ENCODE data around the gene TACR2.

Gene TACR2

DNA sequence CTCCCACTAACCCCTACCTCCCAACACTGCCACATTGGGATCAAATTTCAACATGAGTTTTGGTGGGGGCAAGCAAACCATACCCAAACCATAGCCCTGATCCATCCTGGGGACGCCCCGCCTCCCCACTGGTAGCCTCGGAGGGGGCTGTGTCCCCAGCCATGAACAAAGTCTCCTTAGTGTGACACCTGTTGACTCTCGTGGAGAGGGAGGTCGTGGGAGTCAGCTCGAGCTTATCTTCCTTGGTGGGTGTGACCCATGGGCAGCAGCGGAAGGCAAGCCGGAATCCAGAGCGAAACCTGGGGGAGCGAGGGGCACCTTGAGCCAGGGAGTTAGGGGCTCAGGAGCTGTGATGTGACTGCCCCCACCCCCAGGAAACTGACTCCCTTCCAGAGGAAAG lies 11.9 kb downstream of the TACR2 start:
- no peak overlapping the region for H2AK5ac ChIP-seq (ENCODE audit: low read depth, low read length)
- no peak overlapping the region for H2AFZ ChIP-seq (ENCODE audit: low read length)
- H3K27me3 ChIP-seq (ENCODE audit: control insufficient read depth in 3 of 3, insufficient read depth in 3 of 3, low read depth in 1 of 3, low read length in 3 of 3) = no peaks in the 10 kb centered on the region
- H3K4me1 ChIP-seq (ENCODE audit: control insufficient read depth in 2 of 2, insufficient read depth in 1 of 2, low read depth in 1 of 2, low read length in 2 of 2) = peaks cover 8 to 9% of the 10 kb centered on the region in 2 donors
- no peaks in the 10 kb centered on the region for H3K79me1 ChIP-seq (ENCODE audit: low read depth, low read length)
- H2BK12ac ChIP-seq (ENCODE audit: low read length) = no peak overlapping the region
- H3K18ac ChIP-seq (ENCODE audit: low read length) = no peak overlapping the region
- H2BK15ac ChIP-seq (ENCODE audit: low read length) = no peak overlapping the region
- H3K36me3 ChIP-seq (replicated peaks in 1 of 2; ENCODE audit: control insufficient read depth in 2 of 2, insufficient read depth in 2 of 2, low read length in 2 of 2) = peaks cover 2 to 17% of the 10 kb centered on the region in 2 donors
- no peaks in the 10 kb centered on the region for H3K9me3 ChIP-seq (replicated peaks in 1 of 2; ENCODE audit: control insufficient read depth in 2 of 2, insufficient read depth in 1 of 2, low read depth in 1 of 2, low read length in 2 of 2)
- H3K23ac ChIP-seq (ENCODE audit: low read depth, low read length, poor library complexity) = peak overlapping the region; percentile 6
- H3K4me3 ChIP-seq (ENCODE audit: low read length in 2 of 2) = no peak overlapping the region
- no peak overlapping the region for H4K8ac ChIP-seq (ENCODE audit: low read depth, low read length)
- H3K9ac ChIP-seq (ENCODE audit: low read depth, low read length, poor library complexity) = no peak overlapping the region
- H3K14ac ChIP-seq (ENCODE audit: low read length) = no peak overlapping the region
- no peak overlapping the region for H2BK120ac ChIP-seq (ENCODE audit: low read depth, low read length)
- WGBS, 2 donors (ENCODE audit: extremely low coverage in 2 of 2, insufficient read length in 2 of 2, insufficient replicate concordance in 1 of 2) = no CpG with 5 or more reads among the region's 10 CpGs
- DNase-seq (ENCODE audit: low spot score) = no peak
- no peak overlapping the region for H3K27ac ChIP-seq (replicated peaks; ENCODE audit: low read length)
- H4K91ac ChIP-seq (ENCODE audit: low read depth, low read length, poor library complexity) = no peak overlapping the region
- H3K4me2 ChIP-seq (ENCODE audit: insufficient read depth, low read length, poor library complexity, severe bottlenecking) = no peak overlapping the region
- H2BK5ac ChIP-seq (ENCODE audit: low read length) = no peak overlapping the region
- H3K4ac ChIP-seq (ENCODE audit: low read length) = no peak overlapping the region

DNA sequence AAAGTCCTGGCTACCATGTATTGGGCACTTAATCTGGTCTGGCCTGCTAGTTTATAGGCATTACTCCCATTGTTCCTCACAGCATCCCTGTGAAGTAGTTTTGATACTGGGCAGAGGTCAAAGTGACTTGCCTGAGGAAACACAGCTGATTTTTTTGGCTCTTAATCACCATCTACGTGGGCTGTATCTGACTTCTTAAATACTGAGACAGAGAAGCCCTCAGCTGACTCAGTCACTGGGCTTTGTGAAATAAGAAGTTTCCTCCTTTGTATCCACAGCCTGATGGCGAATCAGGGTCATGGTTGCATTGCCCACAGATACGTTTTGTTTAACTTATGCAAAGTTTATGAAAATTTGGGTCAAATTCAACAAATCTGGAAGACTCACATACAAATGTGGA lies 13.2 kb downstream of the TACR2 start:
- no peak overlapping the region for H4K8ac ChIP-seq (ENCODE audit: low read depth, low read length)
- no peak overlapping the region for H2BK120ac ChIP-seq (ENCODE audit: low read depth, low read length)
- H2BK5ac ChIP-seq (ENCODE audit: low read length) = no peak overlapping the region
- no peak overlapping the region for H3K23ac ChIP-seq (ENCODE audit: low read depth, low read length, poor library complexity)
- no peak overlapping the region for H3K18ac ChIP-seq (ENCODE audit: low read length)
- H3K9me3 ChIP-seq (replicated peaks in 1 of 2; ENCODE audit: control insufficient read depth in 2 of 2, insufficient read depth in 1 of 2, low read depth in 1 of 2, low read length in 2 of 2) = no peaks in the 10 kb centered on the region
- H3K4me2 ChIP-seq (ENCODE audit: insufficient read depth, low read length, poor library complexity, severe bottlenecking) = no peak overlapping the region
- no peak overlapping the region for H3K4ac ChIP-seq (ENCODE audit: low read length)
- H3K36me3 ChIP-seq (replicated peaks in 1 of 2; ENCODE audit: control insufficient read depth in 2 of 2, insufficient read depth in 2 of 2, low read length in 2 of 2) = peaks cover 2 to 17% of the 10 kb centered on the region in 2 donors
- no peak overlapping the region for H2BK12ac ChIP-seq (ENCODE audit: low read length)
- WGBS, 2 donors (ENCODE audit: extremely low coverage in 2 of 2, insufficient read length in 2 of 2, insufficient replicate concordance in 1 of 2) = no CpG with 5 or more reads among the region's 3 CpGs
- no peak overlapping the region for H3K14ac ChIP-seq (ENCODE audit: low read length)
- no peak overlapping the region for H2AFZ ChIP-seq (ENCODE audit: low read length)
- no peak overlapping the region for H2BK15ac ChIP-seq (ENCODE audit: low read length)
- H3K27ac ChIP-seq (replicated peaks; ENCODE audit: low read length) = no peak overlapping the region
- H3K79me1 ChIP-seq (ENCODE audit: low read depth, low read length) = peaks cover under 1% of the 10 kb centered on the region
- no peak for DNase-seq (ENCODE audit: low spot score)
- no peaks in the 10 kb centered on the region for H3K27me3 ChIP-seq (ENCODE audit: control insufficient read depth in 3 of 3, insufficient read depth in 3 of 3, low read depth in 1 of 3, low read length in 3 of 3)
- peaks cover 8 to 9% of the 10 kb centered on the region in 2 donors for H3K4me1 ChIP-seq (ENCODE audit: control insufficient read depth in 2 of 2, insufficient read depth in 1 of 2, low read depth in 1 of 2, low read length in 2 of 2)
- no peak overlapping the region for H3K9ac ChIP-seq (ENCODE audit: low read depth, low read length, poor library complexity)
- H4K91ac ChIP-seq (ENCODE audit: low read depth, low read length, poor library complexity) = no peak overlapping the region
- H3K4me3 ChIP-seq (ENCODE audit: low read length in 2 of 2) = no peak overlapping the region
- no peak overlapping the region for H2AK5ac ChIP-seq (ENCODE audit: low read depth, low read length)

DNA sequence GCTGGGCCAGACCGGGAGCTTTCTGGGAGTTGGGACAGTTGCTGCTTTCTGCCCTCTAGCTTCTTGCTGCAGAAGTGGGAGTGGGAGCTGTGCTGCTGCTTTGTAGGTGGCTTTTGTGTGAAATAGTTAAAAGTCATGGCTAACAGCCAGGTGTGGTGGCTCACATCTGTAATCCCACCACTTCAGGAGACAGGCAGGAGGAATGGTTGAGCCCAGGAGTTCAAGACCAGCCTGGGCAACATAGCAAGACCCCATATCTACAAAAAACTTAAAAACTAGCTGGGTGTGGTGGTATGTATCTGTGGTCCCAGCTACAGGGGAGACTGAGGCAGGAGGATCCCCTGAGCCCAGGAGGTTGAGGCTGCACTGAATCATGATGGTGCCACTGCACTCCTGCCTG lies 13.7 kb downstream of the TACR2 start:
- no peak overlapping the region for H2AFZ ChIP-seq (ENCODE audit: low read length)
- no peak overlapping the region for H3K4ac ChIP-seq (ENCODE audit: low read length)
- no CpG with 5 or more reads among the region's 1 CpG for WGBS, 2 donors (ENCODE audit: extremely low coverage in 2 of 2, insufficient read length in 2 of 2, insufficient replicate concordance in 1 of 2)
- H3K79me1 ChIP-seq (ENCODE audit: low read depth, low read length) = peaks cover 2% of the 10 kb centered on the region
- H2BK15ac ChIP-seq (ENCODE audit: low read length) = no peak overlapping the region
- no peak overlapping the region for H2BK5ac ChIP-seq (ENCODE audit: low read length)
- H3K27me3 ChIP-seq (ENCODE audit: control insufficient read depth in 3 of 3, insufficient read depth in 3 of 3, low read depth in 1 of 3, low read length in 3 of 3) = no peaks in the 10 kb centered on the region
- peak overlapping the region; percentile 48 for H2AK5ac ChIP-seq (ENCODE audit: low read depth, low read length)
- peaks cover 8 to 9% of the 10 kb centered on the region in 2 donors for H3K4me1 ChIP-seq (ENCODE audit: control insufficient read depth in 2 of 2, insufficient read depth in 1 of 2, low read depth in 1 of 2, low read length in 2 of 2)
- no peak overlapping the region for H3K18ac ChIP-seq (ENCODE audit: low read length)
- peaks cover 2 to 17% of the 10 kb centered on the region in 2 donors for H3K36me3 ChIP-seq (replicated peaks in 1 of 2; ENCODE audit: control insufficient read depth in 2 of 2, insufficient read depth in 2 of 2, low read length in 2 of 2)
- no peak overlapping the region for H3K4me3 ChIP-seq (ENCODE audit: low read length in 2 of 2)
- no peak overlapping the region for H2BK120ac ChIP-seq (ENCODE audit: low read depth, low read length)
- H2BK12ac ChIP-seq (ENCODE audit: low read length) = no peak overlapping the region
- no peak overlapping the region for H4K91ac ChIP-seq (ENCODE audit: low read depth, low read length, poor library complexity)
- H3K14ac ChIP-seq (ENCODE audit: low read length) = no peak overlapping the region
- H3K9me3 ChIP-seq (replicated peaks in 1 of 2; ENCODE audit: control insufficient read depth in 2 of 2, insufficient read depth in 1 of 2, low read depth in 1 of 2, low read length in 2 of 2) = no peaks in the 10 kb centered on the region
- no peak overlapping the region for H3K23ac ChIP-seq (ENCODE audit: low read depth, low read length, poor library complexity)
- no peak overlapping the region for H3K4me2 ChIP-seq (ENCODE audit: insufficient read depth, low read length, poor library complexity, severe bottlenecking)
- no peak overlapping the region for H3K27ac ChIP-seq (replicated peaks; ENCODE audit: low read length)
- DNase-seq (ENCODE audit: low spot score) = no peak
- no peak overlapping the region for H4K8ac ChIP-seq (ENCODE audit: low read depth, low read length)
- H3K9ac ChIP-seq (ENCODE audit: low read depth, low read length, poor library complexity) = no peak overlapping the region

DNA sequence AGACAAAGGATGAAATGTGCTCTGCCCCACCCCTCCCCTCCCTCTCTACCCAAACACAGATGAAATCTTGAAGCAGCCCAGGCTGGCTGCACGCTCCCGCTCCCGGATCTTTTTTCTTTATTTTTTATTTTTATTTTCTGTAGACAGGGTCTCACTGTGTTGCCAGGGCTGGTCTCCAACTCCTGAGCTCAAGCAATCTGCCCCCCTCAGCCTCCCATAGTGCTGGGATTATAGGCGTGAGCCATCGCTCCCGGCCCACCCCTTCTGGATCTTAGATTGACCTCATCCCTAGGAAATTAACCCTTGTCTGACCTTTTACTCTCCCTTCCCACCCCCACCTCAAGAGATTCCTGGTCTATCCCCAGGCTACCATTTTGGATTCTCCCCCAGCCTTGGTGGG lies 14.3 kb downstream of the TACR2 start:
- H3K4me1 ChIP-seq (ENCODE audit: control insufficient read depth in 2 of 2, insufficient read depth in 1 of 2, low read depth in 1 of 2, low read length in 2 of 2) = peaks cover 8 to 9% of the 10 kb centered on the region in 2 donors
- H3K4ac ChIP-seq (ENCODE audit: low read length) = no peak overlapping the region
- H2BK5ac ChIP-seq (ENCODE audit: low read length) = no peak overlapping the region
- no peak overlapping the region for H3K4me3 ChIP-seq (ENCODE audit: low read length in 2 of 2)
- H3K9ac ChIP-seq (ENCODE audit: low read depth, low read length, poor library complexity) = no peak overlapping the region
- H2AK5ac ChIP-seq (ENCODE audit: low read depth, low read length) = no peak overlapping the region
- no peaks in the 10 kb centered on the region for H3K27me3 ChIP-seq (ENCODE audit: control insufficient read depth in 3 of 3, insufficient read depth in 3 of 3, low read depth in 1 of 3, low read length in 3 of 3)
- no peak overlapping the region for H2AFZ ChIP-seq (ENCODE audit: low read length)
- no peak overlapping the region for H4K91ac ChIP-seq (ENCODE audit: low read depth, low read length, poor library complexity)
- no peak overlapping the region for H4K8ac ChIP-seq (ENCODE audit: low read depth, low read length)
- H2BK15ac ChIP-seq (ENCODE audit: low read length) = no peak overlapping the region
- WGBS, 2 donors (ENCODE audit: extremely low coverage in 2 of 2, insufficient read length in 2 of 2, insufficient replicate concordance in 1 of 2) = no CpG with 5 or more reads among the region's 6 CpGs
- no peaks in the 10 kb centered on the region for H3K9me3 ChIP-seq (replicated peaks in 1 of 2; ENCODE audit: control insufficient read depth in 2 of 2, insufficient read depth in 1 of 2, low read depth in 1 of 2, low read length in 2 of 2)
- no peak overlapping the region for H2BK120ac ChIP-seq (ENCODE audit: low read depth, low read length)
- peaks cover 2% of the 10 kb centered on the region for H3K79me1 ChIP-seq (ENCODE audit: low read depth, low read length)
- H3K27ac ChIP-seq (replicated peaks; ENCODE audit: low read length) = no peak overlapping the region
- H3K14ac ChIP-seq (ENCODE audit: low read length) = no peak overlapping the region
- no peak for DNase-seq (ENCODE audit: low spot score)
- no peak overlapping the region for H2BK12ac ChIP-seq (ENCODE audit: low read length)
- no peak overlapping the region for H3K18ac ChIP-seq (ENCODE audit: low read length)
- H3K4me2 ChIP-seq (ENCODE audit: insufficient read depth, low read length, poor library complexity, severe bottlenecking) = no peak overlapping the region
- peaks cover 2 to 17% of the 10 kb centered on the region in 2 donors for H3K36me3 ChIP-seq (replicated peaks in 1 of 2; ENCODE audit: control insufficient read depth in 2 of 2, insufficient read depth in 2 of 2, low read length in 2 of 2)
- no peak overlapping the region for H3K23ac ChIP-seq (ENCODE audit: low read depth, low read length, poor library complexity)
